SK-N-MC (cell line): ENCODE measurements around the gene DNAJC30.
"Not testable (repeated sequence)": the region's sequence is repeated elsewhere in the genome, so short reads cannot be mapped to it uniquely, and the experiment has no call there.

Source experiments
- EZH2 ChIP-seq: fragments of 200-600 bp; sonication (generic); IDR thresholded peaks from one replicate; pipeline ENCODE4 v1.6.1; 2017; ENCODE audit warnings: antibody characterized with exemption
- FOXP2 ChIP-seq: optimal IDR thresholded peaks from 2 replicates; pipeline ENCODE3; 2011; ENCODE audit warnings: mild to moderate bottlenecking, moderate library complexity; ENCODE audit not compliant: insufficient read depth; ENCODE audit errors: extremely low read length, control extremely low read depth
- POLR2AphosphoS5 ChIP-seq: IDR thresholded peaks from 2 replicates; pipeline ENCODE4 v1.6.1; 2012; ENCODE audit warnings: mild to moderate bottlenecking, low read depth, low read length, borderline replicate concordance

DNA sequence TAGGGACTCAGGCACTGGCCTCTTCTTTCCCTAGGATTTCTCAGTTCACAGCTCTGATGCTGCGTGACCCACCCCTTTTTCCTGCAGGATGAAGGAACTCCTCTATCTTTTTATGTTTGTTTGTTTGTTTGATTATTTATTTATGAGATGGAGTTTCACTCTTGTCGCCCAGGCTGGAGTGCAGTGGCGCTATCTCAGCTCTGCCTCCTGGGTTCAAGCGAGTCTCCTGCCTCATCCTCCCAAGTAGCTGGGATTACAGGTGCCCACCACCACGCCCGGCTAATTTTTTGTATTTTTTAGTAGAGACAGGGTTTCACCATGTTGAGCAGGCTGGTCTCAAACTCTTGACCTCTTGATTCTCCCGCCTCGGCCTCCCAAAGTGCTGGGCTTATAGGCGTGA lies 37.2 kb upstream of the DNAJC30 start:
- not testable (repeated sequence) for TF ChIP-seq EZH2, POLR2AphosphoS5, FOXP2
